Measurements from ENCODE around the gene REEP3. TPM values are rescaled to one million over a fixed set of nuclear protein-coding genes. Genes with fewer than 3 reads are reported as not detected.

The REEP3 gene
- total RNA-seq, 4 donors from 2014 or later, result 63.4 to 79.6 (median 73.1) TPM

GRCh38 chr10:63539377-63539776 lies 18.2 kb downstream of the REEP3 start:
- TF ChIP-seq CTCF (IDR thresholded peaks at IDR 0.05) (no peak), POLR2A (IDR thresholded peaks at IDR 0.05) (no peak)
- Histone ChIP-seq H3K4me3 (replicated peaks in 1 of 3) (no peak overlapping the region), H3K4me1 (peaks cover 9 to 10% of the 10 kb centered on the region in 2 donors), H3K27me3 (no peaks in the 10 kb centered on the region), H3K36me3 (no peaks in the 10 kb centered on the region), H3K27ac (no peak overlapping the region), H3K9me3 (no peaks in the 10 kb centered on the region)
- WGBS, 2 donors, result 97 to 100% methylated on average over 2 of the region's 2 CpGs
- DNase-seq, result no peak
- intact Hi-C loops (cut with DNase I), result no loop called here

- Histone ChIP-seq H3K4me3 (replicated peaks in 1 of 3) (no peak overlapping the region), H3K27ac (no peak overlapping the region), H3K4me1 (peaks cover 11 to 14% of the 10 kb centered on the region in 2 donors), H3K9me3 (no peaks in the 10 kb centered on the region), H3K27me3 (no peaks in the 10 kb centered on the region), H3K36me3 (no peaks in the 10 kb centered on the region)
- intact Hi-C loops (cut with DNase I), result no loop called here
- 75 to 78% methylated on average over 1 of the region's 1 CpG for WGBS, 2 donors
- TF ChIP-seq CTCF (IDR thresholded peaks at IDR 0.05) (no peak), POLR2A (IDR thresholded peaks at IDR 0.05) (no peak)
- no peak for DNase-seq
Measured at GRCh38 chr10:63539994-63540393, 18.8 kb downstream of the REEP3 start.

GRCh38 chr10:63542835-63543575 lies 21.8 kb downstream of the REEP3 start:
- 74 to 93% methylated on average over 5 of the region's 5 CpGs for WGBS, 2 donors
- Histone ChIP-seq H3K27me3 (no peaks in the 10 kb centered on the region), H3K4me1 (peaks cover 11 to 14% of the 10 kb centered on the region in 2 donors), H3K27ac (no peak overlapping the region), H3K4me3 (replicated peaks in 1 of 3) (no peak overlapping the region), H3K9me3 (no peaks in the 10 kb centered on the region), H3K36me3 (no peaks in the 10 kb centered on the region)
- no peak for DNase-seq
- TF ChIP-seq POLR2A (IDR thresholded peaks at IDR 0.05) (no peak), CTCF (IDR thresholded peaks at IDR 0.05) (no peak)
- intact Hi-C loops (cut with DNase I), result no loop called here

GRCh38 chr10:63543576-63543962 lies 22.4 kb downstream of the REEP3 start:
- 95% methylated on average over 7 of the region's 7 CpGs for WGBS, 2 donors
- no peaks in the 10 kb centered on the region for H3K27me3 ChIP-seq
- H3K4me1 ChIP-seq, result peaks cover 11 to 14% of the 10 kb centered on the region in 2 donors
- no peaks in the 10 kb centered on the region for H3K36me3 ChIP-seq
- H3K9me3 ChIP-seq, result no peaks in the 10 kb centered on the region
- TF ChIP-seq POLR2A (IDR thresholded peaks at IDR 0.05) (no peak), CTCF (IDR thresholded peaks at IDR 0.05) (no peak)
- H3K27ac ChIP-seq, result no peak overlapping the region
- H3K4me3 ChIP-seq (replicated peaks in 1 of 3), result no peak overlapping the region
- intact Hi-C loops (cut with DNase I), result no loop called here
- no peak for DNase-seq

GRCh38 chr10:63544418-63544817 lies 23.2 kb downstream of the REEP3 start:
- intact Hi-C loops (cut with DNase I), result no loop called here
- TF ChIP-seq CTCF (IDR thresholded peaks at IDR 0.05), result no peak
- TF ChIP-seq POLR2A (IDR thresholded peaks at IDR 0.05), result no peak
- WGBS, 2 donors, result 34 to 39% methylated on average over 1 of the region's 1 CpG

More at GRCh38 chr10:63544418-63544817, 23.2 kb downstream of the REEP3 start:
- H3K9me3 ChIP-seq, result no peaks in the 10 kb centered on the region
- no peaks in the 10 kb centered on the region for H3K36me3 ChIP-seq
- DNase-seq, result no peak
- no peaks in the 10 kb centered on the region for H3K27me3 ChIP-seq
- peaks cover 11 to 14% of the 10 kb centered on the region in 2 donors for H3K4me1 ChIP-seq
- no peak overlapping the region for H3K27ac ChIP-seq
- H3K4me3 ChIP-seq (replicated peaks in 1 of 3), result no peak overlapping the region

Data from thyroid gland (tissue), 4 donors.